Right cardiac atrium (tissue), 5 donors: Measurements from ENCODE around the gene CYP27C1. TPM values are rescaled to one million over a fixed set of nuclear protein-coding genes. Genes with fewer than 3 reads are reported as not detected.
A peak's percentile ranks its signal among the peaks of the same experiment; 100 is the strongest.
"Not testable (repeated sequence)": the region's sequence is repeated elsewhere in the genome, so short reads cannot be mapped to it uniquely, and the experiment has no call there.

Experiments used
- ATAC-seq, 2 donors: fragments of 200-7000 bp; cut with Tn5 transposase; one replicate each; pipeline versions ENCODE4 v1.8.0 to v1.9.1; 2020; ENCODE audit warnings: moderate library complexity in 2 of 2, mild to moderate bottlenecking in 1 of 2
- DNase-seq, 3 donors: peaks; one replicate each; pipeline ENCODE4 v3.0.0-alpha.2; 2020
- H3K27ac ChIP-seq: one replicate; pipeline ENCODE4 v1.5.1; 2013; ENCODE audit warnings: mild to moderate bottlenecking, low read length, control low read depth, moderate library complexity
- H3K27me3 ChIP-seq: one replicate; pipeline ENCODE4 v1.6.1; 2013; ENCODE audit not compliant: control insufficient read depth, insufficient read depth
- H3K4me1 ChIP-seq: one replicate; pipeline ENCODE4 v1.6.1; 2013; ENCODE audit warnings: low read length; ENCODE audit not compliant: control insufficient read depth, insufficient read depth
- H3K4me3 ChIP-seq: one replicate; pipeline ENCODE4 v1.5.1; 2013; ENCODE audit warnings: low read length, control low read depth
- H3K9me3 ChIP-seq: one replicate; pipeline ENCODE4 v1.6.1; 2013; ENCODE audit warnings: low read length; ENCODE audit not compliant: control insufficient read depth
- WGBS: extraction: QIAGEN DNeasy Blood & Tissue Kit; methylation state at CpG from one replicate; pipeline ENCODE4 v1.1.7; 2013; 5-methylcytosine and 5-hydroxymethylcytosine counted together
- intact Hi-C, 4 donors: fragments of 100-400 bp; cut with DNase I; formaldehyde crosslinking; loops; one replicate each; pipeline versions ENCODE4 v1.11.0 to v1.14.0; 2022 to 2023
- polyA plus RNA-seq: library from polyadenylated mRNA; stranded (reverse); fragments of 200-250 nt; gene quantifications from one replicate; pipeline ENCODE4 v1.2.3, GENCODE V29; 2013
- total RNA-seq, 4 donors: library from RNA; stranded (reverse); fragmentation: NEBNext Ultra II Directional; extraction: Animal tissue kit (Norgen Biotek cat#: 25700); gene quantifications; one replicate each; pipeline ENCODE4 v1.2.1, GENCODE V29; 2021
- donor health status: healthy with polysubstance abuse.
- donor health status: DM: no; HTN: yes; CAD: no.
- donor health status: DM: no; HTN: no; CAD: no.
- donor health status: DM: no; HTN: yes; CAD: no; lungs with severe emphysema.
- donor health status: DM: yes; HTN: yes; CAD: no.

The CYP27C1 gene
- total and polyA plus RNA-seq, 5 donors, result 0.18 to 0.29 (median 0.22) TPM

DNA sequence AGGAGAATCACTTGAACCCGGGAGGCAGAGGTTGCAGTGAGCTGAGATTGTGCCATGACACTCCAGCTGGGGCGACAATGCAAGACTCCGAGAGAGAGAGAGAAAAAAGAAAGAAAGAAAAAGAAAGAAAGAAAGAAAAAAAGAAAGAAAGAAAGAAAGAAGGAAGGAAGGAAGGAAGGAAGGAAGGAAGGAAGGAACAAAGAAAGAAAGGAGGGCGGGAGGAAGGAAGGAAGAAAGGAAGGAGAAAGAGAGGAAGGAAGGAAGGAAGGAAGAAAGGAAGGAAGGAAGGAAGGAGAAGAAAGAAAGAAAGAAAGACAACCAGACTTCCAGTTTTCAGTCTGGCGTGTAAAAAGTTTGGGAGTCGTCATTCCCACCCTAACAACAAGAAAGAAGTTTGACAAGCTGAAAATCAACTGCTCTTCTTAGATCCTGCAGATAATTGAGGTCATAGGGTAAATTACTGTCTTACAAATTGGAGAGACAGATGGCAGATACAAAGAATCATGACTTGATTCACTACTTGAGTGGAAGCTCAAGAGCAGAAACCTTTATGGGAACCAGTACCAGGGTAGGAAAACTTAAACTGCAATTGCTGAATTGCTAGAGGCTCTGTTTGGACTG is 15.1 kb upstream of the CYP27C1 start:
- Histone ChIP-seq H3K4me1 (no peaks in the 10 kb centered on the region), H3K4me3 (no peak overlapping the region), H3K9me3 (no peaks in the 10 kb centered on the region), H3K27ac (no peak overlapping the region), H3K27me3 (no peaks in the 10 kb centered on the region)
- intact Hi-C loops, result no loop called here
- WGBS, result 91% methylated on average over 6 of the region's 6 CpGs
- no peak for ATAC-seq
- DNase-seq, result no peak

DNA sequence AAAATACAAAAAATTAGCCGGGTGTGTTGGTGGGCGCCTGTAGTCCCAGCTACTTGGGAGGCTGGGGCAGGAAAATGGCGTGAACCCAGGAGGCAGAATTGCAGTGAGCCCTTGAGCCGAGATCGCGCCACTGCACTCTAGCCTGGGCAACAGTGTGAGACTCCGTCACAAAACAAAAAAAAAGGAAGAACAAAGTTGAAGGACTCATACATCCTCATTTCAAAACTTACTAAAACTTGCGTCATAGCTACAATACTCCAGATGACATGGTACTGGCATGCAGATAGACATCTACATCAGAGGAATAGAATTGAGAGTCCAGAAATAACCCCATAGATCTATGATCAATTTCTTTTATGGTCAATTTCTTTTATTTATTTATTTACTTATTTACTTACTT is 13.6 kb upstream of the CYP27C1 start:
- ATAC-seq, result no peak
- 90% methylated on average over 8 of the region's 8 CpGs for WGBS

DNA sequence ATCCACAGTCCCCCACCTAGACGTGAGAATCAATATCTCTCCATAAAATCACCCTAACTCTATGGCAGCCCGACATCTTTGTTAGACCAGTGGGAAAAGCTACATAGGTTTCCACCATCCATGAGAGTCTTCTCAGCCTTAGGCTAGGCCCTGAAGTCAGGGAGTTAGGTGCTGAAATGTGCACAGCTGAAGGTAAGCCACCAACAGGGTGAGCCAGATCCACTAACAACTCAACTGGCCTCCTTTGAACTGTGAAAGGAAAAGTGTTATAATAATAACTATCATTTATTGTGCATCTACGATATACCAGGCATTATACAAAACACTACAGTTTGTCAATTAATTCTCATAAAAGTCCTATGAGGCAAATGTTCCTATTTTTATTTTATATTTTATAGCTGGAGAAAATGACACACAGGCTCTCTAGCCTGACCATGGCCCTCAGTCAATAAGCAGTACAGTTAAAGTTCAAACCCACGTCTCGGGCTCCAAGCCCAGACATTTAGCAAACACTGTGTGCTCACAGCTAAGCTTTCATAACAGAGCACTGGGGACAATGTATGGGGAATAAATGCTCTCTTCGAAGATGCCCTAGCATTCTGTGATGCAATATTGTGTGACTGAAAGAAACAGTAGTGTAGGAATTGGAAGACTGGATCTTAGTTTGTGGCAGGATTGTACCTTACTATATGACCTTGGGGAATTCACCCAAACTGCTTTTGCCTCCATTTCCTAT is 11.2 kb upstream of the CYP27C1 start:
- Histone ChIP-seq H3K27ac (no peak overlapping the region), H3K4me3 (no peak overlapping the region), H3K9me3 (no peaks in the 10 kb centered on the region), H3K27me3 (no peaks in the 10 kb centered on the region), H3K4me1 (no peaks in the 10 kb centered on the region)
- DNase-seq, result no peak
- intact Hi-C loops, result no loop called here
- 82% methylated on average over 6 of the region's 6 CpGs for WGBS
- ATAC-seq, result peak in 1 of 2 donors; percentile 48

More for the DNA sequence above, 13.6 kb upstream of the CYP27C1 start:
- no peaks in the 10 kb centered on the region for H3K9me3 ChIP-seq
- H3K27me3 ChIP-seq, result no peaks in the 10 kb centered on the region
- no peak overlapping the region for H3K27ac ChIP-seq
- no peaks in the 10 kb centered on the region for H3K4me1 ChIP-seq
- intact Hi-C loops, result no loop called here
- DNase-seq, result no peak
- no peak overlapping the region for H3K4me3 ChIP-seq

DNA sequence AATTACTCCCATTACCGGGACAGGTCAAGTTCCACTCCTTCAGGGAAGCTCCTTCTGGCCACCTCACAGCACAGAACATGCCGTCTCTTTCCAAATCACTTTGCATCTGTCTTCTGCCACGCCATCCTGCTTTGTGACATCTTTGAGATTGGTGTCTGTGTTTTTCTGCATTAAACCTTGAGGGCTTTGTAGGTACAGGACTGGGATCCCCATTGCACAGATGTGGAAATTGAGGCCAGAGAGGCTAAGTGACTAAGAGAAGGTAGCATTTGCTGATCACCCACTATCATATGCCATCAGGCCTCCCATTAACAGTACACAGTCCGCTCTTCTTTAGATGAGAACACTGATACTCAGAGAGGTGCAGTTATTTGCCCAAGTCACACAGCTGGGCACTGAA is 9.5 kb upstream of the CYP27C1 start:
- intact Hi-C loops, result no loop called here
- WGBS, result 93% methylated on average over 4 of the region's 4 CpGs
- no peaks in the 10 kb centered on the region for H3K4me1 ChIP-seq
- no peak for DNase-seq
- ATAC-seq, result no peak
- no peaks in the 10 kb centered on the region for H3K9me3 ChIP-seq
- H3K27me3 ChIP-seq, result no peaks in the 10 kb centered on the region
- H3K27ac ChIP-seq, result no peak overlapping the region
- H3K4me3 ChIP-seq, result no peak overlapping the region

DNA sequence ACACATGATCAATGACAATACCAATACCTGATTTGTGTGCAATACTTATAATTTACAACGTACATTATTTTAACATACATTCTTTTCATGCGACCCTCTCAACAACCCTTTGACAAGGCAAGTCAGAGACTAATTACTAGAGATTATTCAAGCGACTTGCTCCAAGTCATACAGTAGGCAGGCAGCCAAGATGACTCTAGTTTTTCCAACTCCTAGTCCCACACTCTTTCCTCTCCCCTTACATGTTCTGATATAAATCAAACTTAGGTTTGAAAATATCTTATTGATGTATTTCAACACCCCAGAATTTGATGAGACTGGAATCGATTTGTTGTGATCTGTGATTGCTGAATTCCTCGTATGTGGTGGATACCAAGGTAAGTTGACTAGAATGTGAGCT is 8.0 kb upstream of the CYP27C1 start:
- Histone ChIP-seq H3K9me3 (no peaks in the 10 kb centered on the region), H3K27ac (no peak overlapping the region), H3K4me1 (no peaks in the 10 kb centered on the region), H3K4me3 (no peak overlapping the region), H3K27me3 (no peaks in the 10 kb centered on the region)
- WGBS, result 58% methylated on average over 5 of the region's 5 CpGs
- ATAC-seq (no peak), DNase-seq (no peak)
- intact Hi-C loops, result no loop called here

DNA sequence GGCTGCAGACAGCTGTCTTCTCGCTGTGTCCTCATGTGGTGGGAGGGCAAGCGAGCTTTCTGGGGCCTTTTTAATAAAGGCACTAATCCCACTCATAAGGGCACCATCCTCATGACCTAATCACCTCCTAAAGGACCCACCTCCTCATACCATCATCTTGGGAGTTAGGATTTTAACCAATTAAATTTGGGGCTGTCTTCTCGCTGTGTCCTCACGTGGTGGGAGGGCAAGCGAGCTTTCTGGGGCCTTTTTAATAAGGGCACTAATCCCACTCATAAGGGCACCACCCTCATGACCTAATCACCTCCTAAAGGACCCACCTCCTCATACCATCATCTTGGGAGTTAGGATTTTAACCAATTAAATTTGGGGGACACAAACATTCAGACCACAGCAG is 7.2 kb upstream of the CYP27C1 start:
- ATAC-seq, H3K4me3 ChIP-seq, H3K9me3 ChIP-seq, DNase-seq, H3K4me1 ChIP-seq, H3K27ac ChIP-seq, H3K27me3 ChIP-seq, intact Hi-C loops: not testable (repeated sequence)
- 96% methylated on average over 5 of the region's 5 CpGs for WGBS

DNA sequence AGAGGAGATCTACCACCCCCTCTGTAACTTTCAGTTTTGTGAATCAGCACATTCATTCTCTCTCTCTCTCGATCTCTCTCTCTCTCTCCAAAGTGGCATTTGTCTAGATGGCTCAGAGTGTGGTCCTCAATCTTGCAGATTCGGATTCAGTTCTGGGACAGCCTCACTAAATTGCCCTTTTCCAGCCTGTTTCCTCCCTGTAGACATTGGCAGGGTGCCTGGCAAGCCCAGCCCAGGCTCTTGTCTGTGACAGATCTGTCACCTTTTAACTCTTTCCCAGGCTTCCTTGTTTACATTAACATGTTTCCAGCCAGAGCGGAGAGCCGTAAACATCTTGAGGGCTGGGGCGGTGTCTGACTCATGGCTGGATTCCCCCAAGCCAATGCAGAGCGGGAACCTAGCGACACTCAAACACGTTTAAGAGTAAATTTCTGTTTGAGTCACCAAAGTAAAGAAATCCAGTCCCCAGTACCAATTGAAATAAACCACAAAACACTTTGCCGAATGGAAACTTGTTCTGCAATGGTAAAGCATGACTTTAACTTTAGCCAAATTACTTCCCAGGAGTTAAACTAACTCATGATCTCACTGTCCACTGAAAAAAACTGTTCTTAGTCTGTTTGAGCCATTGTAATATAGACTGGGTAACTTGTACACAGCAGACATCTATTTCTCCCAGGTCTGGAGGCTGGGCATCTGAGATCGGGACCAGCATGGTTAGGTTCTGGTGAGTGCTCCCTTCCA is 6.6 kb upstream of the CYP27C1 start:
- H3K4me1 ChIP-seq, result no peaks in the 10 kb centered on the region
- no peak overlapping the region for H3K4me3 ChIP-seq
- H3K27ac ChIP-seq, result no peak overlapping the region
- ATAC-seq (peak in 1 of 2 donors; percentile 53), DNase-seq (peak in 1 of 3 donors; percentile 51)
- intact Hi-C loops, result no loop called here
- H3K27me3 ChIP-seq, result no peaks in the 10 kb centered on the region
- no peaks in the 10 kb centered on the region for H3K9me3 ChIP-seq
- WGBS, result 44% methylated on average over 10 of the region's 10 CpGs

DNA sequence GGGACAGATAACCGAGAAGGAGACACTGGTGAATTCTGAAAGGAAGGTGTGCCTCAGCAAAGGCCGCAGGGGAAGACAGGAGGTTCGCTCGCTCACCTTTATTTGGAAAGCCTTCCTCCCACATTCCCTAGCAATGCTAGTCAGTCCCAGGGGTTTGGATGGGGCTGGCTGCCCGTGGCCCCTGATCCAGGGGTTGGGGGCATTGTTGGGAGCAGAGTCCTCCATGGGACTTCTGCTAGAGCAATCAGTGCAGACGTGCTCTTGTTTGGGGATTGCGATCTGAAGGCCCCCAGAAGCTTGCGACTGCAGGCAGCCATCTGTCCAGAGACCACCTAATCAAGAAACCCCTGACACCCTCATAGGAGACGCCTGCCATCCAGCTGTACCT is 6.0 kb upstream of the CYP27C1 start:
- Histone ChIP-seq H3K4me3 (no peak overlapping the region), H3K9me3 (no peaks in the 10 kb centered on the region), H3K27ac (no peak overlapping the region), H3K4me1 (no peaks in the 10 kb centered on the region), H3K27me3 (no peaks in the 10 kb centered on the region)
- intact Hi-C loops, result no loop called here
- DNase-seq (no peak), ATAC-seq (no peak)
- WGBS, result 62% methylated on average over 9 of the region's 9 CpGs

DNA sequence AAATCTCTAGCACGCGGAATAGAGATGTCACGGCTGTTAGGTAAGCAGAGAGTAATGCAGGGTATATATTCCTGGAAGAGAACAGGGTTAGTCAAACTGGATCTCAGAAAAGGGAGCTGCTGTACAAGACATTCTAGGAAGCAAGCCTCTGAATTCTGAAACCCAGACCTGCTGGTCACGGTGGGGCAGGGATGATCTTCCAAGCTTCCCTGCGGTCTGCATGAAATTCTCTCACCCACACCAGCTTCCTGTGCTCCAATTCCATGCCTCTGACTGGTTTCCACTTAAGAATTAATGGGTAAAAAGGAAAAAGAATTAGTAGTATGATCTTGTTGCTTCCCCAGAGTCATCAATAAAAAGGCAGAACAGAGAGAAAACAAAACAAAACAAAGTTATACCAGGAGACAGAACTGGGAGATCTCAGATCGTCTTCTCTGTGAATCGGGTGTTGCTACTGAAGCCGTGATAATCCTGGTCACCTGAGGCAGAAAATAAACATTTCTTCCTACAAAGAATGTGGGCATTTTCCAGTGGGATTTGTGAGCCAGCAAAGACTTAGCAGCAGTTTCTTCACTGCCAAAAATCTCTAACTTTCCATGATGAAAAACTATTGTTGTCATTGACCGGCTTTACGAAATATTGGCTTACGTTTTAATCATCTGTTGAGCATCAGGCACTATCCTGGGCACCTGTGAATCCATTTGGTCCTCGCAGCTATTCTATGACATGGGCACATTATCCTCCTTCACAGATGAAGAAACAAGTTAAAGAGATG is 5.3 kb upstream of the CYP27C1 start:
- 64% methylated on average over 12 of the region's 12 CpGs for WGBS
- no peaks in the 10 kb centered on the region for H3K27me3 ChIP-seq

DNA sequence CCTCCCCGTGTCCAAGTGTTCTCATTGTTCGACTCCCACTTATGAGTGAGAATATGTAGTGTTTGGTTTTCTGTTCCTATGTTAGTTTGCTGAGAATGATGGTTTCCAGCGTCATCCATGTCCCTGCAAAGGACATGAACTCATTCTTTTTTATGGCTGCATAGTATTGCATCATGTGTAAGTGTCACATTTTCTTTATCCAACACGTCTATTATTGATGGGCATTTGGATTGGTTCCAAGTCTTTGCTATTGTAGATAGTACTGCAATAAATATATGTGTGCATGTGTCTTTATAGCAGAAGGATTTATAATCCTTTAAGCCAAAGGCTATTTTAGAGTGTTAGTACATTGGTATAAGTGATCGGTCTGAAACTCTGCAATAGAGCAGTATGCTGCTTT is 4.0 kb upstream of the CYP27C1 start:
- ATAC-seq, H3K4me3 ChIP-seq, H3K9me3 ChIP-seq, H3K4me1 ChIP-seq, DNase-seq, intact Hi-C loops, H3K27me3 ChIP-seq, H3K27ac ChIP-seq: not testable (repeated sequence)
- WGBS, result 73% methylated on average over 5 of the region's 5 CpGs

More for the DNA sequence above, 5.3 kb upstream of the CYP27C1 start:
- H3K9me3 ChIP-seq, result no peaks in the 10 kb centered on the region
- intact Hi-C loops, result no loop called here
- H3K27ac ChIP-seq, result no peak overlapping the region
- no peaks in the 10 kb centered on the region for H3K4me1 ChIP-seq
- ATAC-seq, result no peak
- no peak for DNase-seq
- no peak overlapping the region for H3K4me3 ChIP-seq
